HG02885 (cell line): ENCODE data around the gene TIGD2.
A peak's percentile ranks its signal among the peaks of the same experiment; 100 is the strongest.
"Not testable (repeated sequence)": the region's sequence is repeated elsewhere in the genome, so short reads cannot be mapped to it uniquely, and the experiment has no call there.

Experiments
- ATAC-seq: cut with Tn5 transposase; IDR thresholded peaks from one replicate; pipeline ENCODE4 v1.9.1; 2021; ENCODE audit warnings: mild to moderate bottlenecking; ENCODE audit not compliant: unreplicated experiment, poor library complexity

Gene TIGD2

DNA sequence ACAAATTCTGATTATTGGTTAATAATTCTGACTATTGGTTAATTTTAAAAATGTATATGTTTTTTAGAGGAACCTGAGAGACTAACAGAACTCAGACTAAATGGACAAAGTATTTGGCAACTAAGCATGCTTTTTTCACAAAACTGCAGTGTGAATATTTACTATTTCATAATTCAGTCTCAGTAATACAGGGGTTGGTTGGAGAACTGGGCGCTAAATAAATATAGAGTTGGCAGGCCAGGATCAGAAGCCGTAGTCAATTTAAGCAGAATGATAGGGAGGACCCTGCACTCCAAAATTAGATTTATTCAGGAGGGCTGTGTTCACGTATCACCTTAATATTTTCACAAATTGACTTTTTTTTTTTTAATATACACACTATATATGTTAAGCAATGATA, 5.8 kb downstream of the TIGD2 start:
- ATAC-seq = no peak

- no peak for ATAC-seq
These were observed 7.8 kb downstream of the TIGD2 start for GRCh38 chr4:89119166-89119565.

- ATAC-seq = no peak
These were observed 8.5 kb downstream of the TIGD2 start for GRCh38 chr4:89119836-89120235.

- no peak for ATAC-seq
These were observed 10.2 kb downstream of the TIGD2 start for GRCh38 chr4:89121387-89122068.

DNA sequence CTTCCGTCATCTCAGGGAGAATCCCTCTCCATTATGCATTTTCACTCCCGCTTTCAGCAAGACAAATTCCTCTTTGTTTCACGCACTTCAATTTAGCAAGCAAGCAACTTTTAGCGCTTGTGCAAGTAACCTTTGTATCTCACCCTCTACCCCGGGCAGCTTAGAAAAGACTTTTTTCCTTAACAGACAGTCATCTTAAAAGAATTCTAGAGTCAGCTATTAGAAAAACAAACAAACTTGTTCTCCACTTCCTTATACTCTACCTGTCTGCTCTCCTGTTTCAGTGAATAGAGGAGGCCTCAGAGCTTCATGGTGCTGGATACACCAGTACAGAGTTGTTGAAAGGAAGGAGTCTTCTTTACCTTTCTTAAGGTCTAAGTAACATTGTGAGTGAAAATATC, 12.1 kb downstream of the TIGD2 start:
- no peak for ATAC-seq

DNA sequence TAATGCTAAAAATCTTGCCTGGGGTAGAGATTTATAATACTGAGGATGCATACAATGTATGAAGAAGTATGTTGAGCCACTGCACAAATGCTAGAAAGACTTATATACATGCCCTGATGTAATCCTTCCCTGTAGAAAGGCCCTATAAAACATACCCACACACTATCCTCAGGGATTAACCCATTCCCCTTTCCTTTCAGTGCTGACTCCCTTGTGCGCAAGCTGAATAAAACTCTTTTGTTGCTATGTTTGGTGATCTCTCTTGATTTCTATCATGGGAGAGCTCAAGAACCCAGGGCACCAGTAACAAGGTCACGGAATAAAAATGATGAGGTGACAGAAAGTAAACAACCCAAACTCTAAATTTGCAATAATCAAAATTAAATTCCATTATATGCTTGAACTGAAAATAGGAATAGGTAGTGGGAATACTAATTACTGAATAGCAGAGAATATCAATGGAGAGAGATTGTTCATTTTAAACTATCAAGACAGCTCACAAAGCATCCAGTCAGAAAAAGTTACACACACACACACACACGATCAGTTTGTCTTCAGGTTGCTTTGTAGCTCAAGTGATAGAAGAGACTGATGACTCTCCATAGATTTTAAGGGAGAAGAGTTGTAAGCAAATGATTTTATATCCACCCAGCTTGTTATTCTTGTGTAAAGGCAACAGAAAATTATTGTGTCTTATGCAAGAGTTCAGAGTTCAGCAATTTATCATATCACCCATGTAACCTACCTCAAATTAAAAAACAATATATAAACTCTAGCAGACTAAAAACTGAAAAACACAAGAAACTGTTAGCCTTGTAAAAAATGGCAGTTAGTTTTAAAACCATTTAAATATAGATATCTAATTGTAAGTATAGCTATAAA, 14.8 kb downstream of the TIGD2 start:
- ATAC-seq = no peak

DNA sequence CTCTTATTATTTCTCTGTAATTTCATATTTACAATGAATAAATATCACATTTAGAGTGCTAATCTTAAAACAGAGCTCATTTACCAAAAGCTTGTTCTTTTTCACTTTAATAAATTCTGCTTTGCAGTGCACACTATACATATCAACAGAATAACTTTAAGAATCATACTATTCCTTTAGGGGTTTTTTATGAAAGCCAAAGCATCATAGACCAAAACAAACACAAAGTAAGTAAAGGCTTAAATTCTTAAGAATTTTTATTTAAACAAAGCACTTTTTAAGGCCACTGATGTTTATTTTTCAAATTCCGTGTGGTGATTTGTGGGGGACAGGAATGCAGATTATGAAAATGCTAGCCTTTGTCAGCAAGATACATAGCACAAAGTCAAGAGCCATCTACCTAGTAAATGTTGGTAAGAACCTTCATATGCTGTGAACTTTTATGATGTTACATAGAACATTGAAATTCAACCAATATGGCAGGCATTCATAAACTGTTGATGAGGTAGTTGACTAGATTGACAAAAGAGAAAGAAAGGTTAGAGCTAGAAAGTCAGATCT, 17.8 kb downstream of the TIGD2 start:
- ATAC-seq = no peak

DNA sequence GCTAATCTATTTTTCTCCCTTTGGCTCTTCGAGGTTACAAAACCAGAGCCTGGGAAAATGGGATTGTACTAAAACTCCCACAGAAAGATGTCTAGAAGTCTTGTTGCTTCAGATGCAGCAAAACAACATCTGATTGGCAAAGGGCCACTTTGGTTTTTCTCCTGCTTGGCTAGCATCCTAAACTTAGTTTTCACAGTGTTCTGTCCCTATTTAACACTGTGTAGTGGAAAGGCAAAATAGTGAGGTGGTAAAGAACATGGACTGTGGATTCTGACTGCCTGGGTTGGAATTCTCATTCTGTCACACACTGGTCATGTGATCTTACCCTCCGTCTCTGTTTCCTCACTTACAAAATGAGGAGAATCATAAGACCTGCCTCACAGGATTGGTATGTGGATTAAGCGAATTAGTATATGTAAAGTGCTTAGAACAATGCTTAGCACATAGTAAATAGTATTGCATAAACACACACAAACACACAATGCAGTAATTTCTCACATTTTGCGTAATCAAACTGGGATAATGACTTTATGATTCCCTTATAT, 23.5 kb downstream of the TIGD2 start:
- ATAC-seq = no peak

DNA sequence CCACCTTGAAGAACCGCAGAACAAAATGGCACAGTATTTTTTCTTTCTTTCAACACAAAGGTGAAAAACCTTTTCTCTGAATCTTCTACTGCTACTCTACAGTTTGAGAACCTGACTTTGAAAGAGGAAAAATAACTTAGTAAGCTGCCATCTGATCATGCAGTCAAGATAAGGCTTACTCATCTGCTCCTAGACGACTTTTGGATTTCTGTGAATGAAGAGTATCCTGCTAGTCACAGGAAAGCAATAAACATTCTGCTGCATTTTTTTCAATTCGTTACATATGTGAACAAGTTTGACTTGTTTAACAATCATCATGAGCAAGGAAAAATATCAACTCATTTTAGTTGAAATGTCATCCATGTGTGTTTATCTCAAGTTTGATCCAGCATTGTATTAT, 25.2 kb downstream of the TIGD2 start:
- no peak for ATAC-seq

DNA sequence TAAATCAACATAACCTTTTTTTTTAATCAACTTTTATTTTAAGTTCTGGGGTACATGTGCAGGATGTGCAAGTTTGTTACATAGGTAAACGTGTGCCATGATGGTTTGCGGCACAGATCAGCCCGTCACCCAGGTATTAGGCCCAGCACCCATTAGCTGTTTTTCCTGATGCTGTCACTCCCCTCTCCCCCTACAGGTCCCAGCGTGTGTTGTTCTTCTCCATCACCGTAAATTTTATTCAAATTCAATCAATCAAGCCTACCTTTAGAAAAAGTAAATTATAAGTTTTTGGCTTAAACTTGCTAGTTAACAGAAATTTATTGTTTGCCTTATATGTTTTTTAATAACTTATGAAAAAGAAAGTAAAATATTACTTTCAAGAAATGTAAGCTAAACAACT, 25.9 kb downstream of the TIGD2 start:
- ATAC-seq = no peak

DNA sequence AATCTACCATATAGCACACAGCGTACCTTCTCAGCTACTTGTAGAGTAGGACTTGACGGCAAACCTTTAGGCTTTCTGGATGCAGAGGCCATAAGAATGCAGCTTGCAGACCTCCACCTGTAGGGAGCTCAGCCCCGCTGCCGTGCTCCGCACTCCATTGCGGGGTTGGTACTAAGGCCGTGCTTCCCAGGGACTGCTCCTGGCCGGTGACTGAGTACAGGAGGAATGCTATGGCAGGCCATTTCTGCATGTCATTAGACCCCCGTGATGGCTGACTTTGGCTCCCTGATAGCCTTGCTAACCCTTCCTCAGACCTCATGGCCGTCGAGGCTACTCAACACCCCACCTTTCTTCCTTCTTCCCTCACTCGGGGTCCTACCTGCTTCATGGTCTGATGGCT, 26.4 kb downstream of the TIGD2 start:
- ATAC-seq = no peak

GRCh38 chr4:89140168-89140759, 28.9 kb downstream of the TIGD2 start:
- ATAC-seq = no peak

- peak; percentile 90 for ATAC-seq
These were observed 31.6 kb downstream of the TIGD2 start for GRCh38 chr4:89142691-89143669.

DNA sequence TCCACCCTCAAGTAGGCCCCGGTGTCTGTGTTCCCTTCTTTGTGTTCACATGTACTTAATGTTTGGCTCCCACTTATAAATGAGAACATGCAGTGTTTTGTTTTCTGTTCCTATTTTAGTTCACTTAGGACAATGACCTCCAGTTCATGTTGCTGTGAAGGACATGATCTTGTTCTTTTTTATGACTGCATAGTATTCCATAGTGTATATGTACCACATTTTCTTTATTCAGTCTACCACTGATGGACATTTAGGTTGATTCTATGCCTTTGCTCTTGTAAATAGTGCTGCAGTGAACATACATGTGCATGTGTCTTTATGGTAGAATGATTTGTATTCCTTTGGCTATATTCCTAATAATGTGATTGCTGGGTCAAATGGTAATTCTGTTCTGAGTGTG, 33.3 kb downstream of the TIGD2 start:
- not testable (repeated sequence) for ATAC-seq

DNA sequence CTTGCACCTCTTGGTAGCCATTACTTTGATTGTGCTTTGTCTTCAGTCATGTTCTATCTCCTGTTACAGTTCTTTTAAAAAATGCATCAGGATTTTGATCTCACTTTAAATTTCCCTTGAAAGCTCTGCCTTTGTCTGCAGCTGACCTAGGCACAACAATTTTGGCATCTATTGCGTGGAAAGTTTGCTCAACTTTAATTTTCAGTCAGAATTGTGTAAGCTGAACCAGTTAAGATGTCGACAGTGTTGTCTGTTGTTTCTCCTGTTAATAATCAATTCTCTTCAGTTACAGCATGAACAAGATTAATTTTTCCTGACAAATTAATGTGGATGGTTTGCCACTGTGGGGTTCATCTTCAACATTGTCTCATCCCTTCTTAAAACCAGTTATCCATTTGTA, 34.9 kb downstream of the TIGD2 start:
- ATAC-seq = no peak

DNA sequence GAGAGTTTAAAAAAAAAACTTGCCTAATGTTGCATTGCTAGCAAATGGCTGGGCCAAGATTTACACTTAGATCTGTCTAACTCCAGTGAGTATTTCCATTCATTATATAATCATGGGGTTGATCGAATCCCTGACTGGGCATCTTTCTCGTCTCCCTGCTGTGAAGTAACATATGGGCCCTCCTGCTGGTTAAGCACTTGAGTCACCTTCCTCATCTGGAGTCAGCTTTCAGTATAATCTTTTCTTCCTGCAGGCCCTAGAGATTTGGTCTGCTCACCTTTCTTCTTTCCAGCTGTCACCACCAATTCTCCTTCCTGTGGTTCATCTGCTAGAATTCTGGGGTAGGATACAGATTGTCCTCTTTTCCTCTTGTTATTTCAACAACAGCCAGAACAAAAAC, 41.6 kb downstream of the TIGD2 start:
- no peak for ATAC-seq

DNA sequence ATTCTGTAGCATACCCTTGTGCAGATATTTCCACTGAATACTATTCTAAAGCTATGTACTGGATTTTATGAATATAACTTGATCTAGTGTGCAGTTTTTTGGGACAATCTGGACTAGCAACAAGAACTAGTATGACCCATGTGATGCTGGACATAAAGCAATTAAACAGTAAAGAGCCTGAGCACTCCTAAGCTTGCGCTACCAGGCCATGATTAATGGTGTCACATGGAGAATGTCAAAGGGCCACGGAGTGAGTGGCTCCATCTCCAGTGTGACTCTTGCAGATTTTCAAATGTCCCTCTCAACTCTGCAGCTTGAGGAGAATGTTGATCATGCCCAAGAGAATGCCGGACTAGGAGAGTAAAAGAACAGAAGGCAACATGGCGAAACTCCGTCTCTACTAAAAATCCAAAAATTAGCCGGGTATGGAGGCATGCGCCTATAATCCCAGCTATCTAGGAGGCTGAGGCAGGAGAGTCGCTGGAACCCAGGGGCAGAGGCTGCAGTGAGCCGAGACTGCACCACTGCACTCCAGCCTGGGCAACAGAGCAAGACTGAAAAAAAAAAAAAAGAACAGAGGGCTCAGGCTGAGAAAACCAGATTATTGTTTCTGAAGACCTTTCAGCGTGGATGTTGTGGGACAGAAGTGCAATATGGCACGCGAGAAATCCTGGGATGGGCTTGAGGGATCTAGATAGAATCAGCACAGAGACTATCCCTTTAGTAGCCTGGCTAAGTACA, 45.0 kb downstream of the TIGD2 start:
- no peak for ATAC-seq

DNA sequence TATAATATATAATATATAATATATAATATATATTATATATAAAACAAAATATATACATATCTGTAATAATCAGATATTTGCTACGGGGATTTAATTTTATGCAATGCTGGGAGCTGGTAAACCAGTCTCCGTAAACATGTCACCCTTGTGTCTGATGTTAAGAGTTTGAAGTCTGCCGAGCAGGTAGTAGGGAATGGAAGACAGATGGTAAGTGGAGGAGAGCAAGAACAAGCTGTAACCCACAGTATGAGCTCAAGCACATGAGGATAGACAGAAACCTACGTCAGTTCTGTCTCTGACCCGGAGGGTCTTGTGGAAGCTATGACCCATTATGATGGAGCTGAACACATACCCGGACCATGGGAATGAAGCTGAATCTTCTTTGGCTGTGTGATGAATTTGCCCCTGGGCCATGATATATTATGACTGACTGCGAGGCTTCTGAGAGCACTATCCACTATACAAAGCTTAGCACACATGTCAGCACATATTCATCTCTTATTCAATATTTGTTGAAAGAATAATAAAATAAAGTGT, 46.2 kb downstream of the TIGD2 start:
- ATAC-seq = no peak
